Psoas muscle (tissue), 8 donors: ENCODE data around the gene STARD13. TPM values are rescaled to one million over a fixed set of nuclear protein-coding genes. Genes with fewer than 3 reads are reported as not detected.
A peak's percentile ranks its signal among the peaks of the same experiment; 100 is the strongest.

Experiments used
- ATAC-seq, 4 donors: fragments of 200-7000 bp; cut with Tn5 transposase; one replicate each; pipeline ENCODE4 v1.9.1; 2020; ENCODE audit warnings: moderate library complexity in 3 of 4, mild to moderate bottlenecking in 2 of 4
- DNase-seq, 2 donors: peaks; one replicate each; pipeline ENCODE4 v3.0.0-alpha.2; 2020
- H3K27ac ChIP-seq: fragments of 200-600 bp; one replicate; pipeline ENCODE4 v1.8.0; 2022
- H3K27me3 ChIP-seq, 3 donors: fragments of 200-600 bp in 1 of 3; one replicate each; pipeline versions ENCODE4 v1.6.1 to v1.8.0; 2013 to 2022; ENCODE audit warnings: low read length in 2 of 3, mild to moderate bottlenecking in 2 of 3, moderate library complexity in 1 of 3; ENCODE audit not compliant: insufficient read depth in 3 of 3
- H3K36me3 ChIP-seq, 2 donors: fragments of 200-600 bp in 1 of 2; one replicate each; pipeline versions ENCODE4 v1.6.1 to v1.8.0; 2013 to 2022; ENCODE audit warnings: low read depth in 1 of 2, mild to moderate bottlenecking in 1 of 2, moderate library complexity in 1 of 2; ENCODE audit not compliant: insufficient read depth in 1 of 2
- H3K4me1 ChIP-seq: fragments of 200-600 bp; one replicate; pipeline ENCODE4 v1.8.0; 2022
- H3K4me3 ChIP-seq: fragments of 200-600 bp; one replicate; pipeline ENCODE4 v1.8.0; 2022; ENCODE audit warnings: mild to moderate bottlenecking
- H3K9me3 ChIP-seq: fragments of 200-600 bp; one replicate; pipeline ENCODE4 v1.8.0; 2022
- whole genome bisulfite sequencing, 3 donors: extraction: QIAGEN DNeasy Blood & Tissue Kit; methylation state at CpG; one replicate each; pipeline versions ENCODE4 v1.1.6 to v1.1.7; 2013; 5-methylcytosine and 5-hydroxymethylcytosine counted together
- intact Hi-C, 2 donors: fragments of 100-400 bp; cut with DNase I; formaldehyde crosslinking; loops; one replicate each; pipeline versions ENCODE4 v1.11.0 to v1.14.2; 2022
- polyA plus RNA-seq, 3 donors: library from polyadenylated mRNA; stranded (reverse); fragments of 200-250 nt; gene quantifications; one replicate each; pipeline ENCODE4 v1.2.3, GENCODE V29; 2013
- total RNA-seq, 4 donors: library from RNA; stranded (reverse); fragmentation: NEBNext Ultra II Directional in 2 of 4; extraction: Animal tissue kit (Norgen Biotek cat#: 25700) in 2 of 4; gene quantifications; one replicate each; pipeline versions ENCODE4 v1.2.1 to v1.2.4, GENCODE V29; 2021 to 2023
- TF ChIP-seq, protein P1 (sequence below): fragments of 200-600 bp; IDR thresholded peaks from one replicate; pipeline ENCODE4 v1.8.0; 2022; ENCODE audit warnings: antibody characterized with exemption
- donor health status: healthy with polysubstance abuse.
- donor health status: DM: no; HTN: no; CAD: no; lungs with moderate emphysema.
- donor health status: Bipolar disorder and iron deficiency.
- donor health status: healthy.
- donor health status: DM: yes; HTN: yes; CAD: no.
- donor health status: DM: no; HTN: no; CAD: no.
- donor health status: DM: no; HTN: no; CAD: no.
- donor health status: DM: yes; HTN: yes; CAD: no.

Gene STARD13
- total and polyA plus RNA-seq, 7 donors, result 2.3 to 9.2 (median 5.6) TPM

DNA sequence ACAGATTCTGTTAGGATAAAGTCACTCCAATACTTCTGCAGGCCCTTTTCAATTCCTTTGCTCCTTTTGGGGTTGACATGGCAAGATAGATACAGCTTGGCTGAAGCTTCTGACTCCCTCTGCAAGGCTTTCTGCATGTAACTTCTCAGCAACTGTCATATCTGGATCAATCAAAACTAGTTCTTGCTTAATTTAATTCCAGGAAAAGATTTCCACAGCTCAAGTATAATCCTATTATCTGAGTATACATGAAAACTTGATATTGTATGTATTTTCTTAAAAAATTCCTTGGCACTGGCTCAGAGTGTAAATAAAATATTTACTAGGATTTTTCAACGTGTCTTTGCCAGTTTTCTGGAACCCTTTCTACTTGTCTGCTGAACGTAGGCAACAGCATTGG, 109.6 kb downstream of the STARD13 start:
- Histone ChIP-seq H3K27me3 (no peaks in the 10 kb centered on the region), H3K27ac (no peak overlapping the region), H3K4me1 (peaks cover 38% of the 10 kb centered on the region), H3K36me3 (no peaks in the 10 kb centered on the region), H3K9me3 (no peaks in the 10 kb centered on the region), H3K4me3 (no peak overlapping the region)
- DNase-seq (no peak), ATAC-seq (no peak)
- TF ChIP-seq, protein P1, sequence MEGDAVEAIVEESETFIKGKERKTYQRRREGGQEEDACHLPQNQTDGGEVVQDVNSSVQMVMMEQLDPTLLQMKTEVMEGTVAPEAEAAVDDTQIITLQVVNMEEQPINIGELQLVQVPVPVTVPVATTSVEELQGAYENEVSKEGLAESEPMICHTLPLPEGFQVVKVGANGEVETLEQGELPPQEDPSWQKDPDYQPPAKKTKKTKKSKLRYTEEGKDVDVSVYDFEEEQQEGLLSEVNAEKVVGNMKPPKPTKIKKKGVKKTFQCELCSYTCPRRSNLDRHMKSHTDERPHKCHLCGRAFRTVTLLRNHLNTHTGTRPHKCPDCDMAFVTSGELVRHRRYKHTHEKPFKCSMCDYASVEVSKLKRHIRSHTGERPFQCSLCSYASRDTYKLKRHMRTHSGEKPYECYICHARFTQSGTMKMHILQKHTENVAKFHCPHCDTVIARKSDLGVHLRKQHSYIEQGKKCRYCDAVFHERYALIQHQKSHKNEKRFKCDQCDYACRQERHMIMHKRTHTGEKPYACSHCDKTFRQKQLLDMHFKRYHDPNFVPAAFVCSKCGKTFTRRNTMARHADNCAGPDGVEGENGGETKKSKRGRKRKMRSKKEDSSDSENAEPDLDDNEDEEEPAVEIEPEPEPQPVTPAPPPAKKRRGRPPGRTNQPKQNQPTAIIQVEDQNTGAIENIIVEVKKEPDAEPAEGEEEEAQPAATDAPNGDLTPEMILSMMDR, result no peak
- intact Hi-C loops, result no loop called here
- WGBS, 3 donors, result 24 to 54% (median 42%) methylated on average over 2 of the region's 2 CpGs

DNA sequence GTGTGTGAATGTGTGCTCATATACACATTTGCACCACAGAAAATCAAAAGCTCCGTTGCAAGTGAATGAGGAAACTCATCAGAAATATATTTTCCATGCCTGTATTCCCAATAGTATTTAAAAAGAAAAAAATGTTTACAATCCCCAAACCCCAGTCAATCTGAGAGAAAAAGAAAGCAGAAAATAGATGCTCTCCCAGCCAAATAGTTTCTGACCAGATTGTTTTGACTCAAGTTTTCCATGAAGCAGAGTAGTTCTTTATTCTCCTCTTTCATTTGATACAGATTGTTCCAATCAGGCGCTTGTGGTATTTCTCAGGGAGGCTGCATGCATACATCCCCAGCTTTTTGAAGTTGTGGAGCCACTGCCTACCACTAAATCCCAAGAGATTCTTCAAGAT, 110.6 kb downstream of the STARD13 start:
- no peak for DNase-seq
- intact Hi-C loops, result loop anchor here in 1 of 2 donors (5.0 kb wide), 1 partner anchor 38 kb away; no protein-coding TSS in a partner anchor
- Histone ChIP-seq H3K9me3 (no peaks in the 10 kb centered on the region), H3K36me3 (no peaks in the 10 kb centered on the region), H3K27me3 (no peaks in the 10 kb centered on the region), H3K27ac (no peak overlapping the region), H3K4me1 (peaks cover 30% of the 10 kb centered on the region), H3K4me3 (no peak overlapping the region)
- TF ChIP-seq, protein P1, result no peak
- WGBS, 3 donors, result 72 to 78% (median 78%) methylated on average over 2 of the region's 2 CpGs
- no peak for ATAC-seq

DNA sequence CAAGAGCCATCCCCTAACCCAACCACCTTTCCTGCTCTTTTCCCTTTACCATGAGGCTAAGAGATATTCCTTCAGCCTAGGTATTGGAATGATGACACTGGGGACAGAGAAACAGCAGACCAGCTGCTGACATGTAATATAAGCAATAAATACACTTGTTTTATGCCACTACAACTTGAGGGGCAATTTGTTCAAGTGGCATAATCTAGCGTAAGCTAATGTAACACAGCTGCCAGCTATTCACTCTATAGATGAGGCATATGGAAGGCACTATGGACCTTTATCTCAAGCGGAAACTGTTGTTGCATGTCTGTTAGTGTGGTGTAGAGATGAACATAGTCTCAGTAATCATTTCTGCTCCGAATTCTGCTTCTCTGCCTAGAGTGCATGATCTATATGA, 111.1 kb downstream of the STARD13 start:
- no peak overlapping the region for H3K4me3 ChIP-seq
- DNase-seq (no peak), ATAC-seq (no peak)
- no peaks in the 10 kb centered on the region for H3K36me3 ChIP-seq
- H3K4me1 ChIP-seq, result peaks cover 26% of the 10 kb centered on the region
- no peaks in the 10 kb centered on the region for H3K27me3 ChIP-seq
- no peak overlapping the region for H3K27ac ChIP-seq
- TF ChIP-seq, protein P1, result no peak
- intact Hi-C loops, result loop anchor here in 1 of 2 donors (5.0 kb wide), 1 partner anchor 37 kb away; no protein-coding TSS in a partner anchor
- H3K9me3 ChIP-seq, result no peaks in the 10 kb centered on the region
- 87 to 93% (median 87%) methylated on average over 3 of the region's 3 CpGs for WGBS, 3 donors

GRCh38 chr13:33172911-33173310, 112.6 kb downstream of the STARD13 start:
- 70 to 80% (median 74%) methylated on average over 5 of the region's 5 CpGs for WGBS, 3 donors
- peaks cover 32% of the 10 kb centered on the region for H3K4me1 ChIP-seq
- intact Hi-C loops, result loop anchor here in 1 of 2 donors (5.0 kb wide), 1 partner anchor 36 kb away; no protein-coding TSS in a partner anchor
- no peak overlapping the region for H3K4me3 ChIP-seq
- ATAC-seq, result peak in 3 of 4 donors; percentile 34 to 66 (median 39)
- TF ChIP-seq, protein P1, result no peak
- no peak for DNase-seq
- H3K27me3 ChIP-seq, result no peaks in the 10 kb centered on the region
- H3K9me3 ChIP-seq, result no peaks in the 10 kb centered on the region
- no peaks in the 10 kb centered on the region for H3K36me3 ChIP-seq
- peak overlapping the region; percentile 56 for H3K27ac ChIP-seq

DNA sequence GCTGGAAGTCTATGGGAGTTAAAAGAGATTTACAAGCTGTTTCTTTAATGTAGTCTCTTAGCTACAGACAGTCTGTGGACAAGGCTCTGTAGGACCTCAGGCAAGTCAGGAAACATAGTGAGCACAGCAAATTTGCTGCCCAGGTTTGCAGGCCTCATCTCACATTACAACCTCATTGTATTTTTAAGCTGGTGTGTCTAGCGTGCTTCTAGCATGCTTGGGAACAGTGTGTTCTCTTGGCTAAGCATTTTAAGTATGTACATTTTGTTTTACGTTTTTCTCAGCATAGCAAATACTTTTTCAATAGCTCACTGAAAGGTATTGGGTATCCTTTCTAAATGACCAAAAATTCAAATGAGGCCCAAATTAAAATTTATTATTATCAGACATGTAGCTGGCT, 113.2 kb downstream of the STARD13 start:
- Histone ChIP-seq H3K27me3 (no peaks in the 10 kb centered on the region), H3K4me1 (peaks cover 32% of the 10 kb centered on the region), H3K27ac (peak overlapping the region; percentile 56), H3K9me3 (no peaks in the 10 kb centered on the region), H3K4me3 (no peak overlapping the region), H3K36me3 (no peaks in the 10 kb centered on the region)
- TF ChIP-seq, protein P1, result no peak
- intact Hi-C loops, result loop anchor here in 1 of 2 donors (5.0 kb wide), 1 partner anchor 35 kb away; no protein-coding TSS in a partner anchor
- ATAC-seq, result peak; percentile 81 to 98 (median 94)
- no peak for DNase-seq
- 28 to 44% (median 35%) methylated on average over 2 of the region's 2 CpGs for WGBS, 3 donors
